DMS53 (cell line): Measurements from ENCODE around the gene FOXM1.

ENCODE experiments used
- DNase-seq: peaks from one replicate; lab custom pipeline; 2025; lab: John Stamatoyannopoulos, UW

FOXM1 gene

GRCh38 chr12:2835691-2836403 lies 41.1 kb downstream of the FOXM1 start:
- DNase-seq: no peak

- DNase-seq: peak; percentile 50
These were observed 42.1 kb downstream of the FOXM1 start, which contains the start of gene NRIP2 for GRCh38 chr12:2834581-2835491. TSS of gene NRIP2 (minus strand) at chr12:2835035. CDS start at chr12:2834983, 52 bp downstream.

DNA sequence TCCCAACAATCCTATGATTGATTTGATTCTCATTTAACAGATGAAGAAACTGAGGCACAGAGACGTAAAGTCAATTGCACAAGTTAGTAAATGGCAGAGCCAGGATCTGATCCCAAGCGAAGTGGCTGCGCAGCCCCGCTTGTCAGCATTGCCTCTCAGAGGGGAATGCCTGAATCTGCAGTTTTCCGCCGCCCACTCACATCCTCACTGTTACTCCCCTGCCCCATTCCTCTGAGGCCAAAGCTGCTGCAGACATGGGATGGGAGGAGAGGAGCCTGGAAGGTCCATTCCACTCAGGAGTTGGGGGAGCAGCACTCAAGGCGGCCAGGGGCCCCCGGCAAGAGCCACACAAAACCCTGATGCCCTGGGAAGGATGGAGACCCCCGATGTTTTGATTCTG lies 43.2 kb downstream of the FOXM1 start:
- no peak for DNase-seq

GRCh38 chr12:2833327-2833726 lies 43.6 kb downstream of the FOXM1 start:
- no peak for DNase-seq

GRCh38 chr12:2832550-2833127 lies 44.3 kb downstream of the FOXM1 start:
- no peak for DNase-seq

- DNase-seq: no peak
These were observed 47.7 kb downstream of the FOXM1 start for GRCh38 chr12:2829275-2829674.

DNA sequence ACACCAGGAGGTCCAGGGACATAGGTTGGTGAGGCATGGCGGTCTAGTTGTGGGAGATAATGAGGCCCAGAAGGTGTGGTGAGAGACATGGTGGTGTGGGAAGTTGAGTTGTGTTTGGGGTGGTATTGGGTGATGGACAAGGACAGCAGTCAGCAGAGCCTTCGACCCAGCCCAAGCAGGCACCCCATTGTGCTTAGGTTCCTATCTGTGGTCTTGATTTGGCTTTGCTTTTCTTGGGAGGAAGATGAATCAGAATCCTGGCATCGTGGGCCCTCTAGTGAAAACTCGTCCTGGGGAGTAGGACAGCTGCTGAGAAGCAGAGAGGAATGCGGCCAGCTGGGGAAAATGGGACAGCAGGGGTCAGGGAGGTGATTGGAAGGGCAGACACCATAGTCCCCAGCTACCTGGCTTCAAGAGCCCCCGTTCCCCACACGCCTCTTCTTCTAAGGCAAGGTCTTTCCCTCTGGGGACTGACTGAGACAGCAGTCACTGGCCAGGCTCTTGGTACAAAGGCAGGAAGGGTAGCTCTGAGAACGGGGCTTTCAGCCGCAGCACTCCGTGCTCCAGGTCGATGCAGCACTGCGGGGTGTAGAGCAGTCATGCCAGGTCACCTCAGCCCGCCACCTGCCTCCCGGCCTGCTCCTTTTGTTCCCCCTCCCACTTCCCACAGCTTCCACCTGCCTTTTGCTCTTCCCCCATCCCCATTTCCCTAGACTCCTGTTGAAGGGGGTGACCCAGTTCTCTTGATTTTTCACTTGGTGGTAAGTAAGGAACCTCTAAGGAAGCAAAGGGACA lies 50.1 kb downstream of the FOXM1 start:
- DNase-seq: no peak

- DNase-seq: no peak
These were observed 50.9 kb downstream of the FOXM1 start for GRCh38 chr12:2826036-2826435.

- DNase-seq: no peak
These were observed 51.8 kb downstream of the FOXM1 start for GRCh38 chr12:2825132-2825531.

DNA sequence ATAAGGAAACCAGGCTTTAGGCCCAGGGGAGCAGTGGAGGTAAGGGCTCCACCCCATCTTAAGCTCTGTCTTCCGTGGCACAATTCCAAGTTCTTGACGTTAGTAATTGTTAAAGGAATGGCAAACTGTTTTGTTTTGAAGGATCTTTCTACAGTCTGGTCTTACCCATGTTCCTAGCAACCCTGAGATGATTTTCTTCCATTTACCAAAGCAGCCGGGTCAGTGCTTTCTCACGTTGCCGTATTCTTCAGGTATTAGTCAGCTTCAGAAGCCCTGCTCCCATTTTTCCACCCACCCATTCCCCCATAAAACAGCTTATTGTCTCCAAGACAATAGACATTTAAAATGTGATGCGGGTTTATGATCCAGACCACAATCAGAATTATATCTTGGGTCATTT lies 52.4 kb downstream of the FOXM1 start:
- no peak for DNase-seq

DNA sequence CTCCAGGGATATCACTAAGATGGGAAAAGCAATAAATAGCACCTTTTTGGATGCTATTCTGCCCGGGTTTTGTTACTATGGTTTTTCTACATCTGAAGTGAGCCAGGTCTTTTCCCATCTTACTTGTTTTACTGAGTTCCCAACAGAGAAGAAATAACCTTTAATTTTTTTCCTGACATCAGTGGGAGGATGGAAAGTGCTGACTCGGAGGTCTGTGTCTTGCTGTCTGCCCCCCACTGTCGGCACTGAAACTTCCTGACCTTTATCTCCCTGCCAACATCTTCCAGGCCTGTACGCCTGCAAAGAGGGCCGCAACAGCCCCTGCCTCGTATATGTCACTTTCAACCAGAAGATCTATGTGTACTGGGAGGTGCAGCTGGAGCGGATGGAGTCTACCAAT lies 53.5 kb downstream of the FOXM1 start:
- no peak for DNase-seq

DNA sequence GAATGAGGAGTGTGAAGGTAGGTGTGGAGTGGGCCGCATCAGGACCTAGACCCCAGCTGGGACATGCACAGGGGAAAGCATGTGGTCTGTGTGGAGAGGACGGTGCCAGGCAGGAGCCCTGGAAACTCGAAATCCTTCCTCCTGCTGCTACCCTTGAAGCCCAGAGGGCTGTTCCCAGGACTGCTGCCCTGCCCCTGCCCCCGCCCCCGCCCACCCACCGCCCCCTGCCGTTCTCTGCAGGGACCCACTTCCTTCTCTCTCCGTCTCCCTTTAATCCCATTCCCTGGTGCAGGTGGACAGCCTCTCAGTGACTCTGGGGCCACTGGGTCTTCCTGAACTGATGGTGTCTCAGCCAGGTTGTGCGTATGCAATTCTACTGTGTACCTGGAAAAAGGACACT lies 56.5 kb downstream of the FOXM1 start:
- no peak for DNase-seq

DNA sequence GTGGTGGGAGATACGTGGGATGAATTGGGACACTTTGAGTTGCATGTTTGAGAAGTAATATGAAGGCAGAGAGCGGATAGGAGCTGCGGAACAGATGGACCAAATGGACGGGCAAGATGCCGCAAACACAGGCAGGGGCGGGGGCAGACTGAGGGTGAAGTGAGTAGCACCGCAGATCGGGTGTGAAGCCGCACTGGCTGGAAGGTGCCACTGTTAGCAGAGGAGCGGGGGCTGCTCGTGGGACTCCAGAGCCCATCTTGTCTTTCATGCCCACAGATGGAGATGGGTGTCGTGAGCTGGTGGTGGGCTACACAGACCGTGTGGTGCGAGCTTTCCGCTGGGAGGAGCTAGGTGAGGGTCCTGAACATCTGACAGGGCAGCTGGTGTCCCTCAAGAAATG lies 57.2 kb downstream of the FOXM1 start:
- no peak for DNase-seq

DNA sequence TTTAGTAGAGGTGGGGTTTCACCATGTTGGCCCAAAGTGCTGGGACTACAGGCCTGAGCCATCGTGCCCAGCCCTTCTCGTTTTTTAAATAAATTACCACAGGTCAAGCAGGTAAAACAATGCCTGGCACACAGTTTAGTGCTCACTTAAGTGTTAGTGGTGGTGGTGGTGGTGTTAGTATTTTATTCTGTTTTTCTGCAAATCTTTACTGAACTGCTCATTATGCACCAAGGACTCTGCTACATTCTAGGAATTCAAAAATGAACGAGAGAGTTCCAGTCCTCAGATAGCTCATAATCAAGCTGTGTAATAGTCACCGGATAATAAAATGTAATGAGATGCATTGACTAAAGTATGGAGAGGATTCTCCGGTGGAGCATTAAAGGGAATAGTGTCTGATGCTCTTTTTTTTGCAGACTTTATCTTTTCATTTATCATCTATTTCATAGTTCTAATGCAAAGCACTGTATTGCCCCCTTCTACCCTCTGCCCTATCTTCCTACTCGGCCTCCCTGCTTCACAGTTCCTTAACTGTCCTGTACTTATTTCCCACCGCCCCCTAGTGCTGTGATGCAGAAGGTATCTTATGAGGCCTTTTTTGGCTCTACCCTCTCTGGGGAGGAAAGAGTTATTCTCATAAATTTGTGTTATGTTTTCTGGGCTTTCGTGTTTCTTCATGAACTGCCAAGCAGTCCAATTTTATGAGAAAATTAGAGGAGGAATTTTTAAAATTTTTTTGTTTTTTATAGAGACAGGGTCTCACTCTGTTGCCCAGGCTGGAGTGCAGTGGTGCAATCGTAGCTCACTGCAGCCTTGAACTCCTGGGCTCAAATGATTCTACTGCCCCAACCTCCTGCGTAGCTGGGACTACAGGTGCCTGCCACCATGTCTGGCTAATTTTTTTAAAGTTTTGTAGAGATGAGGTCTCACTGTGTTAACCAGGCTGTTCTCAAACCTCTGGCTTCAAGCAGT lies 63.5 kb downstream of the FOXM1 start:
- peak; percentile 90 for DNase-seq

DNA sequence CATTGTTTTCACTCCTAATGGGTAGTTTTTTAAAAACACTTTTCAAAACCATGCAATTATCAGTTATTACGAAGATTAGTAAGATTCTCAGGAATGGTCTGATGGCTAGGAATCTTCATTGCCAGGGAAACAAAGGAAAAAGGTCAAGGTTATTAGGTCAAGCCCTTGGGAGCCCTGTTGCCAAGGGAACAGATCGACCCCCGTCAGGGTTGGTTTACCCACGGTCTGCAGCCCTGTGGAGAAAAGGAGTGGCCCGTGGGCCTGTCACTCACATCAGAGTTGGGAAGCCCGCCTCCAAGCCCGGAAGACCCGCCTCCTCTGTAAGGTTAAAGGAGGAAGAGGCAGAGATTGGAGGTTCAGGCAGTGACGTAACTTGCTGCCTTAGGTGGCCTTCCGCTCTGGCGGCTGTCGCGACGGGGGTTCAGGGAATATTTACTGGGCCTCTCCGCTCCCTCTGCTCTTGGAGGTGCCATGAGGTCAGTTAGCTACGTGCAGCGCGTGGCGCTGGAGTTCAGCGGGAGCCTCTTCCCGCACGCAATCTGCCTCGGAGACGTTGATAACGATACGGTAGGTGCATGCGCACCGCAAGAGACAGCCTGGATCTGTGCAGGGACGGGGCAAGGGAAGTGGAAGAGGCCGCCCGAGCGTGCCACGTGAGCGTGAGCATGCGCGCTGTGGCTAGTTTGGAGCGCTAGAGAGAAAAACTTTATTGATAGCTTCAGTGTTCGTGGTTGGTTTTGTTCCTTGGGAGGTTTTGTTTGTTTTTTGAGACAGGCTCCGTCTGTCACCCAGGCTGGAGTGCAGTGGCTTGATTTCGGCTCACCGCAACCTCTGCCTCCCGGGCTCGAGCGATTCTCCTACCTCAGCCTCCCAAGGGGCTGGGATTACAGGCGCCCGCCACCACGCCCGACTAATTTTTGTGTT lies 64.4 kb downstream of the FOXM1 start, which contains the start of gene ITFG2:
ITFG2 (plus strand) TSS at position 379 of the 924 bp plus-strand sequence; CDS start at position 472, 93 bp downstream.
- peak; percentile 100 for DNase-seq

- peak; percentile 64 for DNase-seq
These were observed 65.2 kb downstream of the FOXM1 start for GRCh38 chr12:2811801-2812200.
